NCI-H2196 (cell line): Measurements from ENCODE around the gene PLTP.
"Not testable (repeated sequence)": the region's sequence is repeated elsewhere in the genome, so short reads cannot be mapped to it uniquely, and the experiment has no call there.

Experiments used
- DNase-seq: peaks from one replicate; lab custom pipeline; 2025; ENCODE audit not compliant: unreplicated experiment; lab: John Stamatoyannopoulos, UW

The PLTP gene

DNA sequence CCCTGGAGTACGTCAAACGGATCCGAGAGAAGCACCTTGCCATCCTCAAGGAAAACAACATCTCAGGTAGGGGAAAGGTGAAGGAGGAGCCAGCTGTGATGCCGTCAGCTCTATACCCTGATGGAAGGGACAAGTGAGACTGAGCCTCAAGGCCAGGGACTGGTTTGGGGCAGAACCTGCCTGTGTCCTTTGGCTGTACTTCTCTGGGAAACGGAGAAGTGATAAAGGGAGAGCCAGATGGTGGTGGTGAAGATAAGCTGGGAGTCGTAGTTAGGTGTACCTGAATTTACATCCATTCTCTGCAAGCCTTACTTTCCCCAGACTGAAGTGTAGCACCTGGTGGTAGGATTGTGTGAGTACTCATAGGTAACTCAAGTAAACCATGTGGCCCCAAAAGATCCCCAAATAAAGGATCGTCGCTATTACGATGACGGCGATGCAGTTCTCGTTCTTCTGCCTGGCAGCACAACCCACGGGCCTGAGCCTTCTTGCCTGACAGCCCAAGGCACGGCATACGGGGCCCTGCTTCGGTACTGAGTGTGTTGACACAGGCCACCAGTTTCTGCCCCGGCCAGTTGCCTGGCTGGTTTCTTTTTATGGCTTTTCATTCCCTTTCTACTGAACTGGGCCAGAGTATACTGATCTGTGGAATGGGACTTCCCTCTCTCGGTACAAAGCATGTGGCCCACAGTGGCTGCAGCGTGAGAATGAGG, 33.2 kb upstream of the PLTP start:
- no peak for DNase-seq

DNA sequence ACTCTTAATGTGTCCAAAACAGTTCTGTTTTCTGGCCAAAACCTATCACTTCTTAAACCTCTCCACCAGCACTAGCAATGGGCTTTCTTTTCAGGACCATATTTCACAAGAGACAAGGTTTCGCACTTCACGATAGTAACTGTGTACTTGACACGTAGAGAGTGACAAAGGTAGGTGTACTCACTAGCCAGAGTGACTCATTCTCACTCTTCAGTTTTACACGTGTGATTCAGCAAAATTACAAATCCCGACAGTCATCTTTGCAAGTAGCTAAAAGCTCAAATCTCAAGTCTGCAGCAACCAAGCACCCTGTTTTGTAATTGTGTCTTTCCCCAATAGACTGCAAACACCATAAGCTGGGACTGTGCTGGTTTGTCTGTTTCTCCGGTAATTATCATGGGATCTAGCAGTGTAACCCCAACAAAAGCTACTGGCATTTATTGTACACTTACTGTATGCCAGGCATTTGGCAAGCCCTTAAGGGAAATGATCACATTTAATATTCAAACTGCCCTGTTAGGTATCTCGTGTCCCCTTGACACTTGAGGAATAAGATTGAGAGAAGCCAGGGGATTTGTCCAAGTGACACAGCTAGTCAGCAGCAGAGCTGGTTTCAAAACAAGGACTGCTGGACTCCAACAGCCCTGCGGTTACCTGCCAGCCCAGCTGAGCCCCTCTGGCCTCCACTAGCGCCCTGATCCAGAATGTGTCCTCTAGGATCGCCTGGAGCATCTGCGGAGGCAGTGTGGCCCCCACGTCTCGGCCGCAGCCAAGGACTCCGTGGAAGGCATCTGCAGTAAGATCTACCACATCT, 32.4 kb upstream of the PLTP start:
- no peak for DNase-seq

DNA sequence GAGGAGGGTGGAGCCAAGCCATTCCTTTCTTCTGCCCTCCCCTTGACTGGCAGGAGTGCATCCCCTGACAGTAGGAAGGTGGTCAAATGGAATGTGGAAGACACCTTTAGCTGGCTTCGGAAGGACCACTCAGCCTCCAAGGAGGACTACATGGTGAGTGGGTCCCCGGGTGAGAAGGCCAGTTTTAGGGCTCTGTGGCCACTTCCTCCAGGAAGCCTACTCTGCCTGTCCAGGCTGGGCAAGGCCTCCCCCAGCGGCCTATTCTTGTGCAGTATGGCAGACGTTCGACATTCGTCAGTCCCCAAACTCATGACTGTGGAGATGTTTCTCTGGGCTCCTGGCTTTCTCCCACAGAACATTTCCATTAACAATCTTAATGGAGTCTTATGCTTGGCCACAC, 31.7 kb upstream of the PLTP start:
- DNase-seq = no peak

DNA sequence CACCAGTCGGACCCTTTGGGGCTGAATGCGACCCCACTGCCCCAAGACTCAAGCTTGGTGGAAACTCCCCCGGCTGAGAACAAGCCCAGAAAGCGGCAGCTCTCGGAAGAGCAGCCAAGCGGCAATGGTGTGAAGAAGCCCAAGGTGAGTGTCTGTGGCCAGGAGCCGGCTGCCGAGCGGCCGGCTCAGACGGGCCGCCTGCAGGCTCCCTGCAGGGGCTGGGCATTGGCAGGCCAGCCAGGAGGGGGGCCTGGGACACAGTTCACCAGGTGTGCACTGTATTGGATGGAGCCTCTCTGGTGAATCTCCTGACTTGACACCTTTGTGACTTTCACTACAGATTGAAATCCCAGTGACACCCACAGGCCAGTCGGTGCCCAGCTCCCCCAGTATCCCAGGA, 28.5 kb upstream of the PLTP start:
- DNase-seq = no peak

DNA sequence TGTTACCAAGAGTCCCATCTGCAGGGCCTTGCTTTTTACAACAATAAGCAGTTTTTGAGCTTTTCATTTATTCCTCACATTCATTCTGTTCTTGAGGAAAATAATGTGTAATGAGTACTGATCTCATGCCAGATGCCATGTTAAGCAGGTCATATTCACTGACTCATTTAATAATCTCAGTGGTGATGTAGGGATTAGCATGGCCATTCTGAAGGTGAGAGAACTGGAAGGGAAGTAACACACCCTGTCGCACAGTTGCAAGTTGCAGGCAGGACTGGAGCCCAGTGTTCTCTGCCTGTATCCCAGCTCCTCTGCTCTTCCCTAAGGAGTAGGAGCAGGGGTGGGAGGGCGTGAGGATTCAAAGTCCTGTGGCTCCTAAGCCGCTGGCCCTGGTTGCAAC, 28.1 kb upstream of the PLTP start:
- DNase-seq = no peak

DNA sequence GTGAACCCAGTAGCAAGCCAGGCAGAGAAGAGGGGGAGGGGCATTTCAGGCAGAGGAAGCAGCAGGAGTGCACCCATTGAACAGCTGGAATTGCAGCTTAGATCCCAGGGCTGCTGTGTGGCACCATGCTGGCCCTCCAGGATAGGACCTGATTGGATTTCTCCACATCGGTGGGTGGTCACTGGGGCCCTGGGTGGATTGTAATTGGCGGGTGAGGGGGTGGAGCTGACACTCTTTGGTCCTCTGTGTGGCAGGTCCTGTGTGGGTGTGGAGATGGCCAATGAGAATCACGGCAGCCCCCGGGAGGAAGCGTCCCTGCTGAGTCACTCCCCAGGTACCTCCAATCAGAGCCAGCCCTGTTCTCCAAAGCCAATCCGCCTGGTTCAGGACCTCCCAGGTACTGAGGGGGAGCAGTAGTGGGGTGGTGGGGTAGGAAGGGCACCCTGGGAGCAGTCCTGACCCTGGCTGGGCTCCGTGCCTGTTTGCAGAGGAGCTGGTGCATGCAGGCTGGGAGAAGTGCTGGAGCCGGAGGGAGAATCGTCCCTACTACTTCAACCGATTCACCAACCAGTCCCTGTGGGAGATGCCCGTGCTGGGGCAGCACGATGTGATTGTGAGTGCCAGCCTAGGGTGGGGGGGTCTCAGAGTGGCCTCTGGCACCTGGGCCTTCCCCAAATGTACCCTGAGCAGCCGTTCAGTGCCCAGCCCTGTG, 26.9 kb upstream of the PLTP start:
- DNase-seq = no peak

DNA sequence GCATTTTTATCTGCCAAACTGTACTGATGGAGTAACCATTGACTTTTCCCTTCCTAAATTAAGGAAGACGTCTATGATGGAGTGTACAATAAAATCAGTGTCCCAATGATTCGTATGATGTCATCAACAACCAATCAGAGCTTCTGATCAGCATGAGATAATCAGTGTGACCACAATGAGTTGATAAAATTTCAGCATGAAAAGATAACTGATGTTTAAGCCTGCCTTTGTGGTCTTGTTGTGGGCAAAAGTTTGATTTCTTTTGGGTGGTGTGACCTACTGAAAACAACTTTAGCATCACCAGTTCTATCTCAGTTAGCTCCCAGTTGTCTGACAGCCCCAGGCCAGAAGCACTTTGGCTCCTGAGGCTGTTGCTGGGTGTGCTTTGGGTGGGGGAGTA, 25.8 kb upstream of the PLTP start:
- DNase-seq = no peak

DNA sequence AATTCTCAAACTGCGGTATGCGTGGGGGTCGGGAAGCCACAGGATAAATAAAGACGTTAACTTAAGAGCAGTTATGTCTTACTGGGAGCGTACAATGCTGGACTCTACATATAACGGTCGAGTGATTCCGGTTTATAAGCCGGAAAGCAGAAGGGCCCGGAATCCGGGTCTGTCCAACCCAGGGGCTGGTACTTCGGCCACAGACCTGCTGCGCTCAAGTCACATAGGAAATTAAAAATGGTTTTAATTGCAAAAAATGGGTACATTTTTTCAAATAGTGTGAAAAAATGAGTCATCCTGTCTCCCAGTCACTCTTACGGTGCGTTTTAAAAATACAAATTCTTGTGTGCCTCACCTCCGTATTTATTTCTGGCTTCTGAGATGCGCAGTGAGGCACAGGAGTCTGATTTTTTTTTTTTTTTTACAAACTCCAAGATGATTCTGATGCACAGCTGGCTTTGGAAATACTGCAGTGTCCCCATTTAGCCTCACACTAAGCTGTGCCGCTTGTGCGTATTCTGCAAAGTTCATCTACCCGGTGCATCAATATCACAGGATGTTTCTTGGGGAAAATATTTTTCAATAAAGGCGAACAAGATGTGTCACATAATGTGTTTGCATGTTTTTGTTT, 23.6 kb upstream of the PLTP start:
- no peak for DNase-seq

DNA sequence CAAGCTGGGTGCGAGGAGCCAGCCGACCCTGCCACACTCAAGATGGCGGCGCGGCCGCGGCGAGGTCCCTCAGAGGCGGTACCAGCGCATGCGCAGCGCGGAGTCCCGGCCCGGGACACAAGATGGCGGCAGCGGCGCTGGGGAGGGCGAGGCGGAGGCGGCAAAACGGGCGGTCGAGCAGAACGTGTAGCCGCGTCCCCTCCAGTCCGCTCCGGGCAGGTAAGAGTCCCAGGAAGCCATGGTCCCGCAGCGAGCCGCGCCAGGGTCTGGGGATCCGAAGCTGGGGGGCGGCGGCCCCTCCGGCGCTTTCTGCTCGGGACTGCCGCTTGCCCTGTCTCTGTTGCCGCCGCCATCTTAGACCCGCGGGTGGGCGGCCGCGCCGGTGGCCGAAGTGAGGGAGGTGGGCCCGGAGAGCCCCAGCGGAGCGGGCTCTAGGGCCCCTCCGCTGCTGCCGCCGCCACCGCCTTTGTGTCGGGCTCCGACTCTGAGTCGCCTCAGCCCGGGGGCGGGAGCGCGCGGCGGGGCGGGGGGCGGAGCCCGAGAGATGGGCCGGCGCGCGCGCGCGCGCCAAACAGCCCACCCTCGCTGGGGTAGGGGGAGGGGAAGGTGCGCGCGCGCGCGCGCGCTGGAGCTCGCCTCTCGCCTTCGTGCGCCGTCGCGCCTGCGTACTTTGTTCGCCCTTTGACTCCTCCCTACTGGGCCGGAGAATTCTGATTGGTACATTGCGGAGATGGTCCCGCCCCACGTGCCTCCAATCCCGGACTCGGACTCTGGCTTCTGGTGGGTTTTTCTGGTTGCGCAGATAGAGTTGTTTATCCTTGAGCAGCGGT, 22.8 kb upstream of the PLTP start, which contains the start of gene PCIF1:
Gene PCIF1, plus strand, starts transcription at position 98 of the 830 bp plus-strand sequence. CDS start 4,317 bp downstream, outside the sequence.
- DNase-seq = peak; percentile 99

DNA sequence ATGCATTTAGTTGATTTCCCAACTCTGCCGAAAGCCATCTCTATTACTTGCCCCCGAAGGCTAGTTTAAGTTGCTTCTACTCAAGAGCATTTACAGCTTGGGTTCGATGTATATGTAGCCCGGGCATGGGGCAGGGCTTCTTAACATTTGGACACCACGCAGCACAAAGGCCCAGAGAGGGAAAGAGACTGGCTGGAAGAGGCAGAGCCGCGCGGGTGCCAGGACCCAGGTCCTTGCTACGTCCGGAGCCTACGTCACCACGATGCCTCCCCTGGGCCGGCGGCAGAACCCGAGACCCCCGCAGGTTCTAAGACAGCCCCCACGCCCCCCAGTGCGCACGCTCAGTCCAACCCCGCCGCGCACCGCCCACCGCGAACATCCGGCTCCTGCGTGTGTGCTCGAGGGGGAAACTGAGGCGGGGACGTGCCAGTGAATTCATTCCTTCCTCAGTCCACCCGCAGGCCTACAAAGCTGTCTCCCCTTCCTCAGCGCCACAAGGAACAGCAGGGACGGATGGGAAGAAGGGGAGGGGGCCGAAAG, 22.2 kb upstream of the PLTP start:
- peak; percentile 60 for DNase-seq

DNA sequence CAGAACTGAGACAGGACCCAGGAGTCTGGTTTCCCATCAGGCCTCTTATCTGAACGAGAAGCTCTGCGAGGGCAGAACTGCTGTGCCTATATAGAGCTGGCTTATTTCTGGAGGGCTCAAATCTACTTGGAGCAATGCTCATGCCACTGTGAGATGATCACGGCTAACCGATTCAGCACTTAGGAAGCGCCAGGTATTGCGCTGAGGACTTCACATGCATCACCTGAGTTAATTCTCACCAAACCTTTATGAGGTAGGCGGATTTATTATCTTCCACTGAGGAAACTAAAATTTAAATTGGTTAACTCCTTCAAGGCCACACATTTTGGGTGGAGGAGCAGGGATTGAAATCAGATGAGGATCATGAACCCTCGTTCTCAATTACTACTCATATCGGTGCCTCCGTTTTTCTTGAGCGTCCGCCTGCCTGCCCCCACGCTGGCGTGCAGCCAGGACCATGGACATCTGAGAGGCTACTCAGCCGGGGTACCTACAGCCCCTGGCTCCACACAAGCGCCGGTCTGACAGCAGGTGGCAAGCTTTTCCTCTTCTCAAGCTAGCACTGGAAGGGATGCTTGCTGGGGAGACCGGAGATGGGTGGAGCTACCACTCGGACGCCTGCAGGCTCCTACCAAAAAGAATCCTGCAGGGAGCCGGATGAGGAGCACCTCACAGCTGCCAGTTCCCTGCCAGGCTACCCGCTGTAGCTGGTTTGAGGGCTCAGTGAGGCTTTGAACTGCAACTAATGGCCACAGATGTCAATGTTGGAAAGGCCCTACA, 21.5 kb upstream of the PLTP start:
- DNase-seq = peak; percentile 86

DNA sequence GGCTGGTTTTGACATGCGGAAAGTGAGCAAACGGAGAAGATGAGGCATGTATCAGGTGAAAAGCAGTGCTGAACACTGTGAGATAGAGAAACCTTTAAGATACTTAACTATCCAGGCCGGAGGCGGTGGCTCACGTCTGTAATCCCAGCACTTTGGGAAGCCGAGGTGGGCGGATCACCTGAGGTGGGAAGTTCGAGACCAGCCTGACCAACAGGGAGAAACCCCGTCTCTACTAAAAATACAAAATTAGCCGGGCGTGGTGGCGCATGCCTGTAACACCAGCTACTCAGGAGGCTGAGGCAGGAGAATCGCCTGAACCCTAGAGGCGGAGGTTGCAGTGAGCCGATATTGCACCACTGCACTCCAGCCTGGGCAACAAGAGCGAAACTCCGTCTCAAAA, 19.7 kb upstream of the PLTP start:
- not testable (repeated sequence) for DNase-seq

DNA sequence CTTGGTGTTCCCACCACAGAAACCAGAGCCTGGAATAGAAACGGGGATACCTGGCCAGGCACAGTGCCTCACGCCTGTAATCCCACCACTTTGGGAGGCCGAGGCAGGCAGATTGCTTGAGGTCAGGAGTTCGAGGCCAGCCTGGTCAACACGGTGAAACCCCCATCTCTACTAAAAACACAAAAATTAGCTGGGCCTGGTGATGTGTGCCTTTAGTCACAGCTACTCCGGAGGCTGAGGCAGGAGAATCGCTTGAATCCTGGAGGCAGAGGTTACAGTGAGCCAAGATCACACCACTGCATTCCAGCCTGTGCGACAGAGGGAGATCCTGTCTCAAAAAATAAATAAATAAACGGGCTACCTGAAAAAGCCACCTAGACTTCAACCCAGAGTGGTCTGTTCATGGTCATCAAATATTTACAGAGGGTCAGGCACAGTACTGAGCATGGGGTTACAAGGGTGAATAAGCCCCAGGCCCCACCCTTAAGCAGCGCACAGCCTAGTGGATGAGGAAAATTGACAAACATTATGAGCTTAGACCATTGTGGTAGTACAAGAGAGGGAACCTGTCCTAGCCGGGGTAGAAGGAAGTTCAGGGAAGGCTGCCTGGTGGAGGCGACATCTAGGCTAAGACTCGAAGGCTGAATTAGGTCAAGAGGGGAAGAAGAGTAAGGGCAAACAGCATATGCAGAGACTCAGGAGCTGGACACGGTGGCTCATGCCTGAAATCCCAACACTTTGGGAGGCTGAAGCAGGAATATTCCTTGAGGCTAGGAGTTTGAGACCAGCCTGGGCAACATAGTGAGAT, 15.3 kb upstream of the PLTP start:
- DNase-seq = no peak

DNA sequence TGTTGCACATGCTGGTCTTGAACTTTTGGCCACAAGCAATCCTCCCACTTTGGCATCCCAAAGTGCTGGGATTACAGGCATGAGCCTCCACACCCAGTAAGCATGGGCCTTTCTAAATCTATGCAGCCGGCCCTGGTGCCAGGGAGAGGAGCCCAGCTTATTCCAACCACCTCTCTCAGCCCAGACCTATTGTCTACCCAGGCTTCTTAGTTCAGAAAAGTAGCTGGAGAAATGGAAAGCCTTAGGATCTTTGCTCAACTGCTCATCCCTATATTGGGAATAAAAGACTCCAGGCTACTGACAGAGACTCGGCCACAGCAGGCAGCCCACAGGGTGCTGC, 14.7 kb upstream of the PLTP start:
- DNase-seq = no peak

DNA sequence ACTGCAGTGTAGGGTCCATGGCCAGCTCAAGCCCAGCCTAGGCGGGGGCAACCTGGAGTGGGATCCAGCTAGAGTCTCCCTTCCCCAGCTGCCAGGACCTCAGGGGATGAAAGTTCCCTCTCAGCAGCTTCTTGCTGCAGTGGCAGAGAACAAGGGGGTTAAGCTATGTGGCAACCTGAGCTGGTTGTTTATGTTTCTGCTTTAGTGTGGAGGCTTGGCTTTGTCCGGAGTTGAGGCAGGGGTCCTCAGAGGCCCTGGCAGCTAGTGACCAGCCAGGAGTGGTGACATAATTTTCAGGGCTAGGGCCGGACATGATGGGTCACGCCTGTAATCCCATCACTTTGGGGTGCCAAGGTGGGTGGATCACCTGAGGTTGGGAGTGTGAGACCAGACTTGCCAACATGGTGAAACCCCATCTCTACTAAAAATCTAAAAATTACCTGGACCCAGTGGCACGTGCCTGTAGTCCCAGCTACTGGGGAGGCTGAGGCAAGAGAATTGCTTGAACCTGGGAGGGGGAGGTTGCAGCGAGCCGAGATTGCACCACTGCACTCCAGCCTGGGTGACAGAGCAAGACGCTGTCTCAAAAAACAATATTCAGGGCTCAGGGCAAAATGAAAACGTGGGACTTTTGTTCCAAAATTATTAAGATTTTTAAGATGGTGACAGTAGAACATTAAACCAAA, 14.0 kb upstream of the PLTP start:
- DNase-seq = no peak

DNA sequence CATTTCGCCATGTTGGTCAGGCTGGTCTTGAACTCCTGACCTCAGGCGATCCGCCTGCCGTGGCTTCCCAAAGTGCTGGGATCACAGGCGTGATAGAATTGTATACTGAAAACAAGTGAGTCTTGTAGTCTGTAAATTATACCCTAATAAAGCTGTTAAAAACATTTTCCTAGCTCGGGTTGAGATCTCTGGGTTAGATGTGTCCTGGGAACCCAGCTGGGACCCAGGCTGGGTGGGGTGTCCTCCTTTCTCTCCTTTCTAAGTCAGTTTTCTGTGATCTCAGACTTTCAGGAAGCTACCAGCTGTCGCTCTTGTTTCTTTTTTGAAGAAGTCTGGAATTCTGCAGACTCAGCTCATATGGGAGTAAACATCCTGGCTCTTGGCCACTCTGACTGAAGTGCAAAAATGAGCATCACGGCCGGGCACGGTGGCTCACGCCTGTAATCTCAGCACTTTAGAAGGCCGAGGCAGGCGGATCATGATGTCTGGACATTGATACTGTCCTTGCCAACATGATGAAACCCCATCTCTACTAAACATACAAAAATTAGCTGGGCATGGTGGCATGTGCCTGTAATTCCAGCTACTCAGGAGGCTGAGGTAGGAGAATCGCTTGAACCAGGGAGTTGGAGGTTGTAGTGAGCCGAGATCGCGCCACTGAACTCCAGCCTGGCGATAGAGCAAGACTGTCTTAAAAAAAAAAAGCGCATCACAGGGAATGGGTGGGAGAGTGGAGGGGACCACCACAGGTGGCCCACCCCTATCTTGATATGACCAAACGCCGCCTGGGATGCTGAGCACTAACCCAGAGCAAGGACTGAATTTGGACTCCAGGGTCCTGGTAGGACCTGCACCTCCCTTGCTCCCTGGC, 12.7 kb upstream of the PLTP start:
- peak; percentile 12 for DNase-seq
